HAP-1 (cell line): ENCODE data around the gene SEMA5B.
A peak's percentile ranks its signal among the peaks of the same experiment; 100 is the strongest.

Experiments
- DNase-seq, 2 experiments: peaks; one replicate each; pipeline ENCODE4 v3.0.0-alpha.2; 2016 to 2020; ENCODE audit warnings: low spot score in 2 of 2
- H3K27me3 ChIP-seq: fragments of 250-450 bp; sonication (Bioruptor Pico); 2 replicates; pipeline ENCODE4 v1.5.1; 2020; ENCODE audit warnings: low read depth, mild to moderate bottlenecking, moderate library complexity
- H3K36me3 ChIP-seq: fragments of 250-450 bp; sonication (Bioruptor Pico); replicated peaks from 2 replicates; pipeline ENCODE4 v1.5.1; 2020; ENCODE audit warnings: mild to moderate bottlenecking
- H3K4me1 ChIP-seq: fragments of 250-450 bp; sonication (Bioruptor Pico); 2 replicates; pipeline ENCODE4 v1.5.1; 2020; ENCODE audit warnings: mild to moderate bottlenecking
- H3K4me3 ChIP-seq: fragments of 250-450 bp; sonication (Bioruptor Pico); 2 replicates; pipeline ENCODE4 v1.5.1; 2020; ENCODE audit warnings: mild to moderate bottlenecking, moderate library complexity
- H3K9me3 ChIP-seq: fragments of 250-450 bp; sonication (Bioruptor Pico); 2 replicates; pipeline ENCODE4 v1.5.1; 2020; ENCODE audit warnings: mild to moderate bottlenecking, moderate library complexity
- in situ Hi-C: fragments of 300-500 bp; cut with MboI; formaldehyde crosslinking; loops from 3 replicates; pipeline ENCODE4 v1.14.3; 2020; ENCODE audit warnings: low sequenced_read_pairs, inconsistent platforms, mixed read lengths

Gene SEMA5B

DNA sequence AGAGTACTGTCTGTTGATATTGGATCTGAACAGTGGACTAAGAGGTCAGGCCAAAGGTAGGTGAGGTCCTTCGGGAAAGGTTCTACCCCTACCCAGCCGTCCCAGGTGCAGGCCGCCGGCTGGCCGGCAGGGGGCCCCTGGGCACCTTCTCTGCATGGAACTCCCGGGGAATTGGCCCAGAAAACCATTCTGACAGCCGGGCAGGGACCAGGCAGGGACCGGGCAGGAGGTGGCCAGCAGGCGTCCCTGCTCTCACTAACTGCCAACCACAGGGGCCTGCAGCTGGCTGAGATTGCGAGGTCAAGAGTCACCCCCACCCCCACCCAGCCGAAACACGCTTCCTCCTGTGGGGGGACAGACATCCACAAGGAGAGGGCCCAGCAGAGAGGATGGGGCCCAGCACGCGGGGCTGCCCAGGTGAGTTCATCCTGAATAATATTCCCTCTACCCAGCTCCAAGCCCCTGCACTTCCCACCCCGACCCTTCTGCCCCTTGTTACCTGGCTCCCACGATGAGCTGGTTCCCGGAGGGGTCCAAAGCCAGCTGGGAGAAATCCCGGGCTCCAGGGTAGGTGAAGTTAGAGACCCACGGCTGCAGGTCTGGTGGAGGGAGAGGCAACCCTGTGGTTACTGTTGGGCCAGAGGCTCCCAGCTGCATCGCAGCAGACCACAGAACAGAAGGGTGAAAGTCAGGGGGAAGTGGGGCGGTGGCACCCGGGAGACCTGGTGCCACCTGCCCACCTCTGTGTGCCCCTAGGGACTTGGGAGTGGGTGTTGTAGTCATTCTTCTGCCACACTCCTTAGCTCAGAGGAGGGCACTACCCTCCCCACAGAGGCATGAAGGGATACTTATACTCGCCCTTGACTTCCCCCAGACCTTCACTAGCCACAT, 84.4 kb downstream of the SEMA5B start:
- peak; percentile 41 to 84 for DNase-seq
- H3K36me3 ChIP-seq: no peaks in the 10 kb centered on the region
- H3K27me3 ChIP-seq: no peaks in the 10 kb centered on the region
- no peaks in the 10 kb centered on the region for H3K9me3 ChIP-seq
- in situ Hi-C loops: loop anchor here (25.0 kb wide), 1 partner anchor 319 kb away; no protein-coding TSS in a partner anchor
- H3K4me3 ChIP-seq: no peak overlapping the region
- no peaks in the 10 kb centered on the region for H3K4me1 ChIP-seq

DNA sequence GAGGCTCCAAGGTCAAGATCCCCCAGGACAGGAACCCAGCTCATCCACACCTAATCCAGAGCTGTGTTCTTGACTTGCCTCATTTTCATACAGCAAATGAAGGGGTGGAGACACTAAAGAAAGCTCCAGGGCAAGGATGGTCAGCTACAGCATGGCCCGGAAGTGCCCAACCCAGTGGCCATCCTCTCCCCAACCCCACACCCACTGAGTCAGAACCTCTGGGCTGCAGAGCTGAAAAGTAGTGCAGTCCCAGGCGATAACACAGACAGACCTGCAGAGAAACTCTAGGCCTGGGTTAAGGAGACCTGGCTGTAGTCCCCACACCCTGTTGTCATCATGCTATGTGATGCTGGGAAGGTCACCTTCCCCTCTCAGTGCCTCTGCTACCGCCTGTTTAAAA, 85.3 kb downstream of the SEMA5B start:
- Histone ChIP-seq H3K4me3 (no peak overlapping the region), H3K9me3 (no peaks in the 10 kb centered on the region), H3K27me3 (no peaks in the 10 kb centered on the region), H3K4me1 (no peaks in the 10 kb centered on the region), H3K36me3 (no peaks in the 10 kb centered on the region)
- in situ Hi-C loops: loop anchor here (25.0 kb wide), 1 partner anchor 320 kb away; no protein-coding TSS in a partner anchor
- no peak for DNase-seq

DNA sequence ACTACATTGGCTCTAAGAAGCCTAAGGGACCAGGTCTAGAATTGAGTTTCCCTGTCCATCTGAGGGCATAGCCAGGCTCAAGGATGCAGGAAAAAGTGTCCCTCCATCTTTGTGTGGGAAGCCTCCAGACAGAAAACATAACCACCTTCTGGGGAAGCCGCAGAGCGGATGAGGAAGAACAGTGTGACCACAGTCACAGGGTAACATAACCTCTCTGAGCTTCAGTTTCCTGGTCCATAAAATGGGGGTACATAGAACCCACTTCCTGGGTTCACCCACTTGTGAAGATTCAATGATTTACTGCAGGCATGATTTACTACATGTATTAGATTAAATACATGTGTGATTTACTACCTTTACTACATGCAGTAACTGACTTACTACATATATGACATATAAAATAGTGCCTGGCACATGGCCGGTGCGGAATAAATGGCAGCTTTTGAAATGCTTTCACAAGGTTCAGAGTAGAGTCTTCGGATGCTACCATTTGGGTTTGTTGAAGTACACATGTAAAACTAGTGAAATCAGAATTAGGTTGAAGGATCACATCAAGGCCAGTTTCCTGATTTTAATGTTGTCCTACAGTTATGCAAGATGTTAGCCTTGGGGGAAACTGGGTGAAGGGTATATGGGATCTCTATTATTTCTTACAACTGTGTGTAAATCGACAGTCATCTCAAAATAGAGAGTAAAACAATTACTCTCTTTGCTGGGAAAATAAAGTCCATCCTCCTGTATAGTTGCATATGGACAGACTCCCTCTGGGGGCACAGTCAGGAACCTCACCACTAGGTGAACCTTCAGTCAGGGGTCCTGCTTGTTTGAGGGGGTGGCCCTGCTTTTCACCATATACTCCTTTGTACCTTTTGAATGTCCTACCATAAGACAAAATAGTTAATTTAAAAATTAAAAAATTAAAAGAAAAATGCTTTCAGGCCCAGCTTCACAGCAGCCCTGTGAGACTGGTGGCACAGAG, 86.0 kb downstream of the SEMA5B start:
- H3K4me3 ChIP-seq: no peak overlapping the region
- in situ Hi-C loops: loop anchor here (25.0 kb wide), 1 partner anchor 321 kb away; no protein-coding TSS in a partner anchor
- H3K27me3 ChIP-seq: no peaks in the 10 kb centered on the region
- DNase-seq: no peak
- no peaks in the 10 kb centered on the region for H3K36me3 ChIP-seq
- H3K4me1 ChIP-seq: no peaks in the 10 kb centered on the region
- no peaks in the 10 kb centered on the region for H3K9me3 ChIP-seq

- in situ Hi-C loops: loop anchor here (25.0 kb wide), 1 partner anchor 322 kb away; no protein-coding TSS in a partner anchor
- no peaks in the 10 kb centered on the region for H3K27me3 ChIP-seq
- no peaks in the 10 kb centered on the region for H3K36me3 ChIP-seq
- H3K9me3 ChIP-seq: no peaks in the 10 kb centered on the region
- H3K4me1 ChIP-seq: no peaks in the 10 kb centered on the region
- no peak overlapping the region for H3K4me3 ChIP-seq
- no peak for DNase-seq
Observed at GRCh38 chr3:122940628-122941086, 86.9 kb downstream of the SEMA5B start.

GRCh38 chr3:122938783-122939425, 88.7 kb downstream of the SEMA5B start:
- in situ Hi-C loops: loop anchor here (25.0 kb wide), 1 partner anchor 323 kb away; no protein-coding TSS in a partner anchor
- H3K36me3 ChIP-seq: no peaks in the 10 kb centered on the region
- H3K4me1 ChIP-seq: no peaks in the 10 kb centered on the region
- DNase-seq: no peak
- H3K27me3 ChIP-seq: no peaks in the 10 kb centered on the region
- H3K9me3 ChIP-seq: no peaks in the 10 kb centered on the region
- H3K4me3 ChIP-seq: no peak overlapping the region

DNA sequence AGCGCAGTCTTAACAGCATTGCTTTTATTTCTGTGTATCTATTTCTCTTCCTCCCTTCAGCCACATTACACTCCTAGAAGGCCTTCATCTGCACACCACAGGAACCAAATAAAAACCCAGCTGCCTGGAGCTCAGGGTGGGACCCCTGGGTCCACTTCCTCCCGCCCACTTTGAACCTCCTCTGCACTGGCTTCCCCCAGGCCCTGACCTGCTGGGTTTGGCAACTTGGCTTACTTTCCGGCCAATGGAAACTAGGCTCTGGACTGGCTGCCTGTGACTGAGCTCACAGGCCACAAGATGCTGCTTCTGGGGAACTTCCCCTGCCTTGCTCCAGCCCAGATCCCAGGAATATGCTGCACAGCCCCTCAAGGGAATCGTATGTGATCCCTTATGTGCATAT, 89.8 kb downstream of the SEMA5B start:
- in situ Hi-C loops: loop anchor here (25.0 kb wide), 1 partner anchor 325 kb away; no protein-coding TSS in a partner anchor
- no peaks in the 10 kb centered on the region for H3K36me3 ChIP-seq
- no peak for DNase-seq
- H3K4me3 ChIP-seq: no peak overlapping the region
- no peaks in the 10 kb centered on the region for H3K4me1 ChIP-seq
- no peaks in the 10 kb centered on the region for H3K27me3 ChIP-seq
- no peaks in the 10 kb centered on the region for H3K9me3 ChIP-seq

DNA sequence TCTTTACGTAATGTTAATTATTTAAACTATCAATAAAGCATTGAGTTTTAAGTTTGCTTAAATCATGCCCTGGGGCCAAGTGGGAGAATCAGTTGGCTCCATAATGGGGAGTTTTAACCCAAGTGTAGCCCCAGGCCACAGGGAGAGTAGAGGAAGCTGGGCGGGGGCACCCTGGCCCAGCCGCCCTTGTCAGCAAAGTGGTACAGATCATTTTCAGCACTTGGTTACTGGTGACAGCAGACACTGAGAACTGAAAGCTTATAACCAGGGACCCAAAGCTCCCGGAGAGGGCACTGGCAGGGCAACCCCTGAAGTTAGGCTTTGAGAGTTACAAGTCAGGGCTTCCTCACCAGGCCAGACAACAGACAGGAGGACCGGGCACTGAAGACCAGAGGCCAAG, 90.6 kb downstream of the SEMA5B start:
- no peaks in the 10 kb centered on the region for H3K36me3 ChIP-seq
- H3K9me3 ChIP-seq: no peaks in the 10 kb centered on the region
- no peaks in the 10 kb centered on the region for H3K27me3 ChIP-seq
- in situ Hi-C loops: loop anchor here (25.0 kb wide), 1 partner anchor 325 kb away; no protein-coding TSS in a partner anchor
- peak in 1 of 2 experiments; percentile 30 for DNase-seq
- H3K4me1 ChIP-seq: no peaks in the 10 kb centered on the region
- H3K4me3 ChIP-seq: no peak overlapping the region

- Histone ChIP-seq H3K4me1 (no peaks in the 10 kb centered on the region), H3K4me3 (no peak overlapping the region), H3K9me3 (no peaks in the 10 kb centered on the region), H3K36me3 (no peaks in the 10 kb centered on the region), H3K27me3 (peaks cover 3% of the 10 kb centered on the region; the same call in 1 of the 2 replicates)
- no peak for DNase-seq
- in situ Hi-C loops: loop anchor here (25.0 kb wide), 1 partner anchor 326 kb away; no protein-coding TSS in a partner anchor
Observed at GRCh38 chr3:122936335-122936734, 91.2 kb downstream of the SEMA5B start.

GRCh38 chr3:122934251-122934650, 93.3 kb downstream of the SEMA5B start:
- no peak for DNase-seq
- Histone ChIP-seq H3K36me3 (no peaks in the 10 kb centered on the region), H3K4me3 (no peak overlapping the region), H3K27me3 (peaks cover 4% of the 10 kb centered on the region; the same call in 1 of the 2 replicates), H3K4me1 (no peaks in the 10 kb centered on the region), H3K9me3 (no peaks in the 10 kb centered on the region)
- in situ Hi-C loops: loop anchor here (25.0 kb wide), 1 partner anchor 328 kb away; no protein-coding TSS in a partner anchor

- H3K27me3 ChIP-seq: peaks cover 4% of the 10 kb centered on the region; the same call in 1 of the 2 replicates
- no peak for DNase-seq
- H3K4me1 ChIP-seq: no peaks in the 10 kb centered on the region
- no peak overlapping the region for H3K4me3 ChIP-seq
- no peaks in the 10 kb centered on the region for H3K36me3 ChIP-seq
- in situ Hi-C loops: loop anchor here (25.0 kb wide), 1 partner anchor 330 kb away; no protein-coding TSS in a partner anchor
- no peaks in the 10 kb centered on the region for H3K9me3 ChIP-seq
Observed at GRCh38 chr3:122932251-122932967, 95.2 kb downstream of the SEMA5B start.

GRCh38 chr3:122931636-122932035, 95.9 kb downstream of the SEMA5B start:
- in situ Hi-C loops: loop anchor here (25.0 kb wide), 1 partner anchor 331 kb away; no protein-coding TSS in a partner anchor
- DNase-seq: no peak

More at GRCh38 chr3:122931636-122932035, 95.9 kb downstream of the SEMA5B start:
- Histone ChIP-seq H3K36me3 (no peaks in the 10 kb centered on the region), H3K9me3 (no peaks in the 10 kb centered on the region), H3K27me3 (peaks cover 4% of the 10 kb centered on the region; the same call in 1 of the 2 replicates), H3K4me1 (no peaks in the 10 kb centered on the region), H3K4me3 (no peak overlapping the region)
